OCI-LY7 (cell line): ENCODE measurements around the gene FGF18.

Experiments
- CTCF ChIP-seq: fragments of 200-600 bp; sonication (generic); conservative IDR thresholded peaks from 2 replicates; pipeline ENCODE4 v1.5.1; 2014; ENCODE audit warnings: mild to moderate bottlenecking, antibody characterized with exemption, low read length, moderate library complexity, mixed read lengths
- EZH2phosphoT487 ChIP-seq: fragments of 200-600 bp; sonication (generic); IDR thresholded peaks from 2 replicates; pipeline ENCODE4 v1.6.1; 2018; ENCODE audit warnings: low read depth, borderline replicate concordance, mild to moderate bottlenecking, mixed run types, antibody characterized with exemption, low read length, moderate library complexity, mixed read lengths

- TF ChIP-seq CTCF, result no peak
- TF ChIP-seq EZH2phosphoT487, result no peak
These were observed 32.0 kb downstream of the FGF18 start for GRCh38 chr5:171451421-171451820.
